Measurements from ENCODE around the gene ZYG11B.

DNA sequence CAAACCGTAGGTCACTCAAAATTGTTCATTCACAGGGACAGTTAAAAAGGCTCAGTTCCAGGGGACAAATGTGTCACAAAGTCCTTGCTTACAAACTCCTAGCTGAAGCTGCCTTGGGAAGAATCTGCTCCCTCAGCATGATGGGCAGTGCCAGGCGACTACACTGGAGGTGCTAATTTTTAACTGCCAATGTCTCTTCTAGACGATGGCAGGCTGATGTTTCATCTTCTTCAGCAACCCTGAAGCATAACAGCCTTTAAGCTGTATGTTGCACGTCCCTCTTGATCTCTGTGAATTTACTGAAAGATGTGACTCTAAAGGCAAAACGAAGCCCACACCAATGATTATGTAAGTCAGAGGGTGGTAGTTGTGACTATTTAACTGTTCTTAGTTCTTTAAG lies 39.4 kb upstream of the ZYG11B start:
- TF ChIP-seq POLR2AphosphoS5 (IDR thresholded peaks at IDR 0.05; ENCODE audit: borderline replicate concordance, low read depth, low read length) (no peak), EZH2 (IDR thresholded peaks at IDR 0.05) (no peak), FOXP2 (optimal IDR thresholded peaks at IDR 0.05; ENCODE audit: control extremely low read depth, extremely low read length, insufficient read depth) (no peak)

Data from SK-N-MC (cell line).